GM19438 (cell line): ENCODE measurements around the gene XAF1.
"Not testable (repeated sequence)": the region's sequence is repeated elsewhere in the genome, so short reads cannot be mapped to it uniquely, and the experiment has no call there.

ENCODE experiments used
- ATAC-seq: cut with Tn5 transposase; IDR thresholded peaks from one replicate; pipeline ENCODE4 v1.9.1; 2021; ENCODE audit warnings: low read depth; ENCODE audit not compliant: unreplicated experiment

The XAF1 gene

GRCh38 chr17:6796887-6797490, 41.1 kb downstream of the XAF1 start:
- no peak for ATAC-seq

DNA sequence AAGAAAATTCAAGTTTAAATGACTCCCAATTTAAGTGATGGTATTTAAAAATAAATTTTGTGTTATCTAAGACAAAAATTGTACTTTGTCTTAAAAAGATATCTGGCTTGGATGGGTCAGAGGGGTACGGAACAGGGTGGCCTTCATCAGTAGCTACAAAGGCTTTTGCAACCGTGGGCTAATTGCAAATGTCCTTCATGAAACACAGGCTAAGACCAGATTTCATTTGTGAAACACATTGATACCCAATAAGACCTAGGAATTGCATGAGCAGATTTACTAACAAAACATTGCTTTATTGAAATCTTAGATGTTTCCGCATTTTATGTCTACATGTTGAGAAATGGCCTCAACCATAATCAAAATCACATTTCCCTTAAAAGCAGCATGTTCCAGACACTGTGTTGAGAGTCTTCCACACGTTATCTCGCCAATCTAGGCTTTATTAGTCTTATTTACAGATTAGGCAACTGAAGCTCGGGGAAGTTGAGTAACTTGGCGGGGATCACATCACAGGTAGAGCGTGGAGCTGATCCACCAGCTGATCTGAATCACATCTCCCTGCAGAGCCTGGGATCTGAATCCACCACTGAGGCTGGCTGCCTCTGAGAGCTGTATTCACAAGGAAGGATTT, 42.0 kb downstream of the XAF1 start:
- ATAC-seq: no peak

DNA sequence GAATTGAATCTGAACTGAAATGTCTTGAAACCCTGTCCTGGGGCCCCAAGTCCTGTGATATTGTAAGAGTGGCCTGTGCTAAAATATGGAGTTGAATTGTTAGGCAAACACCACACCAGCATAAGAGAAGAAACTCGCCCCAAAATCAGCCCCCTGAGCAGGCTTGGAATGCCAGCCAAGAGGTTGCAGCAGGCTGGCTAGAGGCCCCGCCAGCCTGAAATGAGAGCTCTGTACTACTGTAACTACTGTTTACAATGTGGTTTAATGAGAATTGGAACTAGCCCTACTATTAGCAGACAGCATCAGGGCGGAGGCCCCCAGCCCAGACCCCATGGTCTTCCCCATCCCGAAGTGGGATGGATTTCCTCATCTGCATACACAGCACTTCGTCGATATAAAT, 43.9 kb downstream of the XAF1 start:
- no peak for ATAC-seq

DNA sequence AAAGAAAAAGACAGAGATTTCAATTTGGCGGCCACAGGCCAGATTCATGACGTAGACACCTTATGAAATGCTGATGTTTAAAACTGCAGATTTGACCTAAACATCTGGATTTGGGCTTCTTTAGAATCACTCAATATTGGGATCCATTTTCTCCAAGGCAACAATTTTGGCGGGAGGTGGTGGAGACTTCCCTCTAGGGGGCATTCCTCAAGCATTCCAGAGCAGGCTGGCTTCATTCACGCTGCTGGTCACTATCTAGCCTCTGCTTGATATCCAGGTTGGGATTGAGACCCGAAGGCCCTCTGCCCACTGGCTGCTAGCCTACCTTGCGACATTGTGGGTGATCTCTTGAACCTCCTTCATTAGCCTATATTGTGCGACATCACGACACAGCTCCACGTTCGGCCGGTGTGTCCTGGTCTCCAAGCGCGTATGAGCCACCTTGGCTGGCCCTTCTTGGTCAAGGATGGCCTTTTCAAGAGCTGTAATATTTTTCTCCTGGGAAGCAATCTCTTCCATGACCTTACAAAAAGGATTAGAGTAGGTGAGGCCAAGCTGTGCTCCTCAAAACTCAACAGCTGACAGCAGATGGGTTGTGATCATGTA, 44.7 kb downstream of the XAF1 start:
- no peak for ATAC-seq

DNA sequence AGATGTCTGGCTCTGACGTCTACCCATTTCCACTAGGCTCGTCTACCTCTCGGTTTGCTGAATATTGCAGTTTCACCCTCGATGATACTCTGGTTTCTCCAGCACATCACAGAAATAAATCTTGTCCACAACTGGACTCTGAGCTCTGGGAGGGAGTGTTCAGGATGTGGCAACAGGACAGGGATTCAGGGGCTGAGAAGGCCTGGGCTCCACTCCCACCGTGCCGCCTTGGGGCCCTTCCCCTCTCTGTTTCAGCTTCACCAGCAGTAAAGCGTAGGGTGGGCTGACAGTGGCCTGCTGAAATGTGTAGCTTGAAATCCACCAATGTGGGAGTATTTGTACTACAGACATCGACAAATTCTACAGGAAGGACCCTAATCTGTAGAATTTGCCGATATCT, 55.7 kb downstream of the XAF1 start:
- no peak for ATAC-seq

DNA sequence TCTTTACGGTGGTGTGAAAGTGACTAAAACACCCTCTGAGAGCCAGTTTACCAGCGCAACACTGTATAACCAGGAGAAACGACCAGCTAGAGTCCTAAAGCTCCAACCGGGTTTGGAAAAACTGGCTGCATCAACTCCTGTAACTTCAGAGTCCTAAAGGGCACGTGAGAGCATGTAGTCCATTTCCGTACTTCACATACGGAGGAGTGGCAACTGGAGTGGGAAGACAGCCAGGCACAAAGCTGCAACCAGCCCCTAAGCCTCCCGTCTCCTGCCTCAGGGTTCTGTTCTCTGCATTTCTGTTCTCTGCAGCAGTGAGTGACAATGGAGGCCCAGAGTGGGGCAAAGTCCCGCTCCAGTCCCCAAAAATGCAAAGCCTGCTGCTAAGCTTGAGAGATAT, 56.4 kb downstream of the XAF1 start:
- no peak for ATAC-seq

DNA sequence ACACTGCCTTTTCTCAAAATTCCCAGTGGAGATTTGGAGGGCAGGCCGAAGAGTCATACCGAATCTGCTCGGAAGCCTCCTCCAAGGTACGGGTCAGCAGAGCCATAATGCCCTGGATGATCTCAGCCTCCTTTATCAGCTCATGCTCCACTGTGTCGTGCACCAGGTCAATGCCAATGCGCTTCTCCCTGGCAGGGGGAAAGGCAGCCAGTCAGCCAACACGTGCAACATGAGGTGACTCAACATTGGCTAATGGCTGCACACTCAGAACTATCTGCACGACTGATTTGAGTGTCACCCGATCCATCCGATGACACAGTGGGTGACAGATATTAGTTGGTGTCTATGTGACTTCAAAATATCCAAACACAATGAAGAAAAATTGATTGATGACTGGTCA, 59.9 kb downstream of the XAF1 start:
- no peak for ATAC-seq

DNA sequence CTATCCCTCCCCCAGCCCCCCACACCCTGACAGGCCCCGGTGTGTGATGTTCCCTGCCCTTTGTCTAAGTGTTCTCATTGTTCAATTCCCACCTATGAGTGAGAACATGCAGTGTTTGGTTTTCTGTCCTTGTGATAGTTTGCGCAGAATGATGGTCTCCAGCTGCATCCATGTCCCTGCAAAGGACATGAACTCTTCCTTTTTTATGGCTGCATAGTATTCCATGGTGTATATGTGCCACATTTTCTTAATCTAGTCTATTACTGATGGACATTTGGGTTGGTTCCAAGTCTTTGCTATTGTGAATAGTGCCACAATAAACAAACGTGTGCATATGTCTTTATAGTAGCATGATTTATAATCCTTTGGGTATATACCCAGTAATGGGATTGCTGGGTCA, 60.5 kb downstream of the XAF1 start:
- ATAC-seq: not testable (repeated sequence)

GRCh38 chr17:6818938-6819337, 63.1 kb downstream of the XAF1 start:
- ATAC-seq: no peak

DNA sequence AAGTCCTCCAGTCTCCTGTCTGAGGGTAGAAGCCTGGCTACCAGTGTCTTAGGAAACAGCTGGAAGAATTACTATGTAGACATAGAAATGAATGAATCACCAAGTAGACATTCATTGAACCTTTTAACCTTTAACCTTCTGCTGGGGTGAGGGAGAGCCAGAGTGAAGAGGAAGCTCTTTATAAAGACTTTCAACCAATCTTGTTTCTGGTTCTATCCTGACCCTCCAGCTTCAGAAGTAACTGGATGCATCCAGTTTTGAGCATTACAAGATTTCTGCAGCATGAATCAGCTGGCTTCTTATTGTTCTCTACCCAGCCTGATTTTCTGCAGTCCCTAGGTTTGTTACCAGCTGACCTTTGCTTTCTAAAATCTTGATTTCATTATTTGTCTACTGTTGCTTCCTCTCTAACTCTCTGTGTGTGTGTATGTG, 67.2 kb downstream of the XAF1 start:
- ATAC-seq: no peak
